ENCODE data around the gene MDM4.
A peak's percentile ranks its signal among the peaks of the same experiment; 100 is the strongest.

Gene MDM4

DNA sequence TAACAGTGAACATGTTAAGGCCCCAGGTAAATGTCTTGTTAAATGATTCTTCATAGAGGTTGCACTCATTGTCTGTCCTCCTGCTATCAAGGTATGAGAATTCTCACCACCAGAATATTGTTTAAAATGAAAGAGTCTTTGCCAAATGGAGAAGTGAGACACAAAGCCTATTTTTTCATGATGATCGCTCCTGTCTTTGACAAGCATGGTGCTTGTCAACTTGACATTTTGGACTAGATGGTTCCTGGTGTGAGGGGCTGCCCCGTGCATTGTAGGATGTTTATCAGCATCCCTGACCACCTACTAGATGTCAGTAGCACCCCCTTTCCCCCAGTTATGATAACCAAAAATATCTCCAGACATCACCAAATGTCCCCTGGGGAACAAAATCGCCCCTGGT lies 65.6 kb downstream of the MDM4 start:
- DNase-seq: no peak

DNA sequence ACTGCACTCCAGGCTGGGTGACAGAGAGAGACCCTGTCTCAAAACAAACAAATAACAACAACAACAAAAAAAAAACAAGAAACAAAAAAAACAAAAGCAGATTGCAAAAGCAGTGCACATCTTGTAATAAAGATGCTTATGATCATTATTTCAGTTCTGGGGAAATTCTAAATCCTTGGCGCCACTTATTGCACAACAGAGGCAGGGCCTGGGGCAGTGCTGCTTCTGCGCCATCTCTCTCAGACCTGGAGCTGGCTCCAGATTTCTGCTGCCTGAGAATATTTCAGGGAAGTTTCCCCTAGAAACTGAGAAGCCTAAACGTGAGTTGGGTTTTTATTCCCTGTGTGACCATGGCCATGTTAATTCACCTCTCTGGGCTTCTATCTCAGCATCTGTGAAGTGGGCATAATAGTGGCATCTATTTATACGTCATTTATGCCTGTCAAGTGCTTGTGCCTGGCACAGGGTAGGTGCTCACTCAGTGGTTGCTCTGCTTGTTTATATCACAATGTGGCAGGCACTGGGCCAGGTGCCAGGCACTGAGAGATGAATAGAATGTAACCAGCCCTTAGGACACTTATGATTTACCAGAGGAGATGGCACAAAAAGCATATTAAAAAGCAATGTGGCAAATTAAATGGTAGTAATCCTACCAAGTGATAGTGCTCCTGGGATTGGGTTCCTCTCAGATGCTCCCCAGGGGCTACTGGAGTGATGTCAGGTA lies 67.9 kb downstream of the MDM4 start:
- no peak for DNase-seq

DNA sequence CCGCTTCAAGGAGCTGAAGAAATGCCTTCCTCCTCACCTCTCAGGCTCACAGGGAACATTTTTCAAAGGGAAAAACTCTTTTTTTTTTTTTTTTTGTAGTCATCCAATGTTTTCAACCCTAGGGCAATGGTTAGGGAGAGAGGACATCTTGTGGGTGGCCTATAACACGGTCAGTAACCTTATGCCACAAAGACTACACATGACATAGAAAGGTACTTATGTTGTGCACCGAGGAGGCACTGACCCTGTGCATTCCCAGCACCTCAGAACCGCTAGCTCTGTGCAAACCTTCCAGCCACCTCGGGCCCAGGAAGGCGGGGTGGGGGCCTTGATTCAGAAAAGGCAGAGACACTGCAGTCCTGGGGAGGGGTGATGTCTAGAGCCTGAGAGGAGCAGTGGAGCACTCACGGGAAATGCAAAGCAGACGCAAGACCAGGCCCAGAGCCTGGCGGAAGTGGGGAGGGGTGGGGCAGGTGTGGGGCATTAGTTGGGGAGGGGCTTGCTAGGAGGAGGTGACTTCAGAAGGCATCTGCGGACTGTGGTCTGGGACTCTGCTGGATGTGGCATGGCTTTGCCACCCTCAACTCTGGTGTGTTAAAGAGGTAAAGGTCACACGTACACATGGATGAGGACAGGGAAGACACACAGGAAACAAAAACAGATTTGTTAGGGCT lies 68.6 kb downstream of the MDM4 start:
- DNase-seq: no peak

DNA sequence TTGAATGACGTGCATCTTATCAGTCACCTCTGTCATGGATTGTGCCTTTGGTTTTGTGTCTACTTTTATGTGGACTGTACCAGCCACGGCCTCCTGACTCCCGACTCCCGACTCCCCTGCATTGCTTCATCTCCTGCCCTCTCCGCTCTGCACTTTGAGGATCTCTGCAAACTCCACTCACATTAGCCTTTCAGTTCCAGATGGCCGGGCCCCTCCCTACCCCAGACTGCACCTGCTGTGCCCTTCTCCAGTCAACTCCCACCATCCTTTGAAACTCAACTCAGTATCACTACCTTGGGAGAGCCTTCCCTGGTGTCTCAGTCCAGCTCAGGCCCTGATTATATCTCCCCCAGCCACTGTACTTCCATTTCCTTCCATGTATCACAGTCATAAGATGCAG lies 71.4 kb downstream of the MDM4 start:
- no peak for DNase-seq

DNA sequence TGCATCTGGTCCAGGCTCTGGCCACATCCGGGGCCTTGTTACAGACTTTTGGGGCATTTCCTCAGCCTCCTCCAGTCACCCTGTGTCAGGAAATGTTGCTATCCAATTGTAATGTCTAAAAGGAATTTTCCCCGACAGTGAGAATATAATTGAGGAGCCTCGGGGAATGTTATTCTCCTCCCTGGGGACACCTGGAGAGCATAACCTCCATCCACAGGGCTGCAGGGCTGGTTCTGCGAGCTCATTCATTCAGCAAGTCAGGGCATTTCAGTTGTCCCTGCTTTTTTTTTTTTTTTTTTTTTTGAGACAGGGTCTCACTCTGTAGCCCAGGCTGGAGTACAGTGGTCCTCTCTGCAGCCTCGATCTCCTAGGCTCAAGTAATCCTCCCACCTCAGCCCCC lies 72.6 kb downstream of the MDM4 start:
- DNase-seq: no peak

DNA sequence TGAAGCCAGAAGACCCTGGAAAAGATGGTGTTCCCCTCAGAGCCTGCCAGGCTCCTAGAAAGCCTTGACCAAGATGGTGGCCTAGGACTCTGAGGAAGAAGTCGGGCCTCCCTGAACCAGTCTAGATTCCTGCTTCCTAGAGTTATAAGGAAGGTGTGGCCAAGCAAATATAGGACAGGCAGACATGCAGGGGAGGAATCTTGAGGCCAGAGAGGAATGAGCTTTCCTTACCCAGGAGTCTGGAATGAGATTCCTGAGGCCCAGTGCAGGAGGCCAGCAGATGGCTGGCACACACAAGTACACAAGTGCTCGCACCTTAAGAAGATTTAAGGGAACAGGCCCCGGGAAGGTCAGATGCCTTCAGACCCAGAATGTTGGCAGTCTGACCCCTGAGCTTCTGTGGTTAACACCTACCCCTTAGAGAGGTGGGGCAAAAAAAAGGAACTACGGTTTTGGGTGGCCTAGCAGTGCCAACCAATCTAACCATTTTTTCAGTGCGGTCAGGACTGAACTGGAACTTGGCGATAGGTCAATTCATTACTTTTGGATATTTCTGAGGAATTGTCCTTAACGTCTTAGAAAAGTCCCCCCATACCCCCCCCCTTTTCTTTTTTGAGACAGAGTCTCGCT lies 73.3 kb downstream of the MDM4 start:
- DNase-seq: no peak

DNA sequence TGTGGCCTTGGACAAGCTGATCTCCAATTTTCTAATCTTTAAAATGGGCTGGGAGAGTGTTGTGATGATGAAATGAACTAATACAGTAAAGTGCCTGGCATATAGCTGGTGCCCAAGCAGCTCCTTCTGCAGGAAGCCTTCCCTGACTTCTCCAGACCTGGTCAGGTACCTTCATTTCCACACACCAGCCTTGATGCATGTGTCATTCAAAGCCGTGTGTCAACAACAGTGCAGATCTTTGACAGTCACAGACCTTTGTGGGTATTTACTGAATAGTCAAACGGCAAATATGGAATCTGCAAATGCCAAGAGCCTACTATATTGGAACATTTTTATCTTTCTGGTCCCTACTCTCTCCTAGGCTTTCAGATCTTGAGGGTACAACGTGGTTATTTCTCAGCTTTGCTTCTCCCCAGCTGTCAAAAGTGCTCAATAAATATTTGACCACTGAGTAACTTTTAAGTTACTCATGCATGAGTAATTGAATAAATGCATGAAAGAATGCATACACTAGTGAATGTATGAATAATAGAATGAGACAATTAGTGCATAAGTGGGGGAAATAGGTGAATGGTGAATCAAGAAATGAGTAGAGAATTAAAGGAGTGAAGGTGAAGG lies 75.4 kb downstream of the MDM4 start:
- DNase-seq: no peak

DNA sequence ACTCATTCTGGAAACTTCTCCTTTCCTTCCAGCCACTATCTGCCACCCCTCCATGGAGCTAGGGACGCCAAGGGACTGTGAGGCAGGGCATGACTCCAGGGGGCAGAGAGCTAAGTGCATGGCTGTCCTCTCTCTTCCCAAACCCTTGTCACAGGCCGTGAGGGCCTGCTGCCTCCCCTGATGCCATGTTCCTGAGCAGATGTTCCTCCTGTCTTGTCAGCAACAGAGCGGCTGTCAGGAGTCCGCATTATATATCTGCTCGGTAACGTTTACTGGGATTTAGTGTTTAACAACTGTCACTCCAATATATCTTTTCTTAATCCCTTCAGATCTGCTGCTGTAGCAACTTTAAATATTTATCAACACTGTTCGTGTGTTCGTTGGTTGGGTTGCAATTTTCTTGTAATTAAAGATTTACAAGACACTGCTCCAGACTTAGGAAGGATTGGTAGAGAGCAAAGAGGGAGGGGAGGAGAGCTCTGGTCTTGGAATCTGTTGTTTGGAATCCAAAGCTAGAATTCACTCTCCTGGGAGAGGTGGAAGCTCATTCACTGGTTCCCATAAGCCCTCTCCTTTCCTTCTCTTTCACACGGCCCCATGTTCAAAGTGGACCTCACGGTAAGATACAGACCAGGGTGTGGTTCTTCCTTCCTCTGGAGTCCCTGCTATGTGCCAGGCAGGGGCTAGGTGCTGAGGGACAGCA lies 76.2 kb downstream of the MDM4 start:
- DNase-seq: peak; percentile 46

DNA sequence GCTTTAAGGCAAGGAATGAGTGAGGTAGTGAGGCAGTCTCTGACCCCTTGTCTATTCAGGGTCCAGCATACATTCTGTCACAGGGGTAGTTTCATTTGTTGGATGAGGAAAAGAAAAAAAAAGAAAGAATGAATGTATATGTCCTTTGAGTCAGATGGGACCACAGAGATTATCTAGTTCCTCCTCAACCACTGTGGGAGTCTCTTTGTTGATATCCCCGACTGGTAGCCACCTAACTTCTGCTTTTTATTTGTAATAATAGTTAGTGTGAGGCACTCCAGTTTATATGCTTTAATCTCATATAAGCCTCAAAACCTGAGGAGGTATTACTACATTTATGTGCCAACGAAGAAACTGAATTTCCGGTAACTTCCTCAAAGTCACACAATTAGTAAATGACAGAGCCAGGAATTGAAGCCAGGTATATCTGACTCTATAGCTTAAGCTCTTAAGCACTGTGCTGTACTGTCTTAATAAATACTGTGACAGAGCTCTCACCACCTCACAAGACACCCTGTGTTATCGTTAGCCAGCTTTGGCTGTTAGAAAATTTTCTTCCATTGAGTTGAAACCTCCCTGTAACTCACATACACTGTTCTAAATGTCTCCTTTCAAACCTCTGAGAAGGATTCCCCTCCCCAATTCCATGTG lies 82.2 kb downstream of the MDM4 start:
- no peak for DNase-seq

DNA sequence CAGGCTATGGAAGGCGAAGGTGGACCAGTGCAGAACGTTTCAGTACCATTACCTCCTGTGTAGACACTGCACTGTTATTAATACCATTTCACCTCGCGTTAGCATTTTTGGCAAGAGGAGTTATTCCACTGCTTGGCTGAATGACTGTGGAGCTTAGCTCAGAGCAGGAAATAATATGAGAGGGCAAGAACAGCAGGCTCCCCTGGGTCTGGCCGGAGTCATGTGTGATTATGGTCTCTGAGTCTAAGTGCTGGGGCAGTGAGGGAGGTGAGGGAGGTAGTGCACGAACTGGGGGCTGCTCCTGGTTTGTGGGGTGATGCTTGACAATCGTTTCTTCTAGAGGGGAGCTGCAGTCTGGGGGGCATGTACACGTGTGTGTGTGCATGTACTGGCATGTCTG lies 82.9 kb downstream of the MDM4 start:
- DNase-seq: peak; percentile 6

DNA sequence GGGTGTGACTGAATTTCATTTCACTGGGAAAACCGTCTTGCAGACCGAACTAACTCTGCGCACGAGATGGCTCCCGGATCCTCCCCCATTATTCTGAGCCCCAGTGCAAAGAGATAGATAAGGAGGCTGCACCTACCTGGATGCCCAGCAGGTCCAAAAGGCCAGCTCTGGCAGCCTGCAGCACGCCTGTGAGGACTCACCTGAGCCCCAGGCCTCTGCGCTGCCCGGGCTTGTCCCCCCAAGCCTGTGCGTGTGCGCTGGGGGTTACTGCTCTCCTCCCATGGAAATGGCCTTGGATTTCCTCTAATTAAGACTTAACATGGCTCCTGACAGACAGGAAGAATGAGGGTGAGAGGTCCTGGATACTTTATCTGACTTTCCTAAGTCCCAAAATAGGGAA lies 83.4 kb downstream of the MDM4 start:
- no peak for DNase-seq

DNA sequence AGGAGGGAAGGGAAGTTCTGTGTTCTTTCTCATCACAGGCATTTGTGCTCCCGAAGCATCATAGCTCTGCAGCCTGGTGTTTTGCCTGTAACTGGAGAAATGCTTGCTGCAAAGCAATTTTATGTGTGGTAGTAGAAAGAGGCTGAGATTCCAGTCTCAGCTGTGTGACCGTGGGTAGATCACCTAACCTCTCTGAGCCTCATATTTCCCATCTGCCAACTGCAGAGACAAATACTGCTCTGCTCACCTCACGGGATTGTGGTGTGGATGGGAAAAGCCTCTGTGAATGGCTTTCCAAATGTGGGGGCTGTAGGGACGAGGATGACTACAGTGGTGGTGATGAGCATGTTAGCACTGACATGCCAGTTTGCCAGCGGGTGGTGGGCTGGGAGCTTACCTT lies 84.0 kb downstream of the MDM4 start:
- no peak for DNase-seq

DNA sequence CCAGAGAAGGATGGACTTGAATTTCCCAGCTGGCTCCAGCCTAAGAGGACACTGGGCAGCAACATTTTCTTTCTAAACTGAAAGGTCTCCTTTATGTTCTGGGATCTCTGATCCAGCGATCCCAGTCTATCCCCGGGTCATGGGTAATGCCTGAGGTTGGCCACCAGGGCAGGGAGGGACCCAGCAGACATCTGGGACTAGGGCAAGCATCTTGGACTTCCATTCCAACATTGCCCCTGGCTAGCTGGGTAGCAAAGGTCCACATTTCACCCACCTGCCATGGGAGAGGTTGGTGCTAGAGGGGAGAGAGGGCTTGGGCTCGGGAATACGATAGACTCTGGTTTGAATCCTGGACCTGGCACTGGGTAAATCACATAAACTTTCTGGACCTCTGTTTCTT lies 84.8 kb downstream of the MDM4 start:
- peak; percentile 55 for DNase-seq

DNA sequence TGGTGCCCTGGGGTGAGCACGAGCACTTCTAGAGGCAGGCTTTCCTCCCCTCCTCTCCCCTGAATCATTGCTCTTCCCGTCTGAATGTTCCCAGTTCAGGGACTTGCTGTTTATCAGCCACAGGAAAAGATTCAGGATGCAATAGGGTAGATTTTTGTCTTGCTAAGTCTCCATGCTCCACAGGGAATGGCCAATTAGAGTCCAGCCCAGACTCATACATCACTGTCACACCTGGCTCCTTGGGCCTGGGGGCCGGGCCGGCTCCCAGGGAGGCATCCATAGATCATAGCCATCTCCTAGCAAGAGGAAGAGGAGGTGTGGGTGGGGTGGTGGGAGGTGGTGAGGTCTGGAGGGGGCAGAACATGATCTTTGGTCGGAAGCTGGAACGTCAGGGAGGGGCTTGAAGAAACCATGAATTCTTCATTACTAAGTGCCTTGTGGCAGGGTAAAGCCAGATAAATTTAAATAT lies 85.9 kb downstream of the MDM4 start:
- DNase-seq: peak; percentile 33

DNA sequence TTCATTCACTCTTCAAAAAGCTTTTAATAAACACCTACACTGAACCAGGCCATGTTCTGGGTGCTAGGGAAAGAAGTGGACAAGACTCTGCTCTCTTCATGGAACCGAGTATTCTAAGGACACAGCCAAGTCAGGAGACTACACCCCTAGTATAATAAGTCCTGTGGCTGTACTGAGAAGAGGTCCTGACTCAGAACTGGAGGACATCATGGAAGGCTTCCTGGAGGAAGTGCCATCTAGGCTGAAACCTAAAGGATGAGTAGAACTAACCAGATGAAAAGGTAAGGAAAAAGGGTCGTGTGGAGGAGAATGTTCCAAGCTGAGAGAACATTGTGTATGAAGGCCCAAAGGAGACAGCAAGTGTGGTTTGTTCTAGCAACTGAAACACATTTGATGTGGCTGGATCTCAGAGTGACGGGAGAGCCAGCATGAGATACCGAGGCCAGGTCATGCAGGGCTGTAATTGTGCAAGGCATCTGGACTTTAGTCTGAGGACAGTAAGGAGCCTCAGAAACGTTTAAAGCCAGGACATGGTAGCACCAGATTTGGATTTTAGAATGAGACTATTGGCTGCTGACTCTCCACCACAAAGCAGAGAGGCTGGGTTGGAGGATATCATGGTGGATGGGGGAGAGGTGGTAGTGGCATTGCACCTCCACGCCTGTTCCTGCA lies 86.8 kb downstream of the MDM4 start:
- DNase-seq: no peak

DNA sequence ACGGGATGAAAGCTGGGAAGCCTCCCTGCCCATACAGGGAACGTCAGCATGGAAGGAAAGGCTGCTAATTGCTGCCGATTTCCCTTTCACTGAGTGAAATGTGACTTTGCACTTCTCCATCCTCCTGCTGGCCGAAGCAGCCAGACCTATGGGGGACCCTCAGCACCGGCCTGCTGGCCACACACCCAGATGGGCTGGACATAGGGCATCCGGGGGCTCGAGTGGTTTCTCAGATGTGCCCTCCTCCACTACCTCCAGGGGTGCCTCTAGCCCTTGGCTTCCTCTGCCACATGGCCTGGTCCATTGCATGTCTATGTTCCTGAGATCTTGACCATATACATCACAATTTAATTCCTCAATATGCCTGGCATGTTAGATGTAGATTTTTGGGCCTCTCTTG lies 89.6 kb downstream of the MDM4 start:
- DNase-seq: no peak
